DOHH2 (cell line): Measurements from ENCODE around the gene PXDC1.

Experiments used
- H3F3A ChIP-seq: fragments of 200-600 bp; sonication (generic), shearing (Covaris generic); 2 replicates; pipeline ENCODE4 v1.6.0; 2016; ENCODE audit warnings: antibody characterized with exemption, mild to moderate bottlenecking; ENCODE audit not compliant: control insufficient read depth, insufficient read depth
- H3K27ac ChIP-seq: fragments of 200-600 bp; sonication (generic); 2 replicates; pipeline ENCODE4 v1.5.1; 2014; ENCODE audit warnings: low read depth, mild to moderate bottlenecking, low read length, moderate library complexity
- H3K27me3 ChIP-seq: fragments of 200-600 bp; sonication (generic); 2 replicates; pipeline ENCODE4 v1.6.1; 2014; ENCODE audit warnings: mild to moderate bottlenecking, low read length, mixed read lengths; ENCODE audit not compliant: control insufficient read depth
- H3K36me3 ChIP-seq: fragments of 200-600 bp; sonication (generic); 2 replicates; pipeline ENCODE4 v1.6.1; 2014; ENCODE audit warnings: mild to moderate bottlenecking, low read length, moderate library complexity, mixed read lengths; ENCODE audit not compliant: control insufficient read depth
- H3K4me1 ChIP-seq: fragments of 200-600 bp; sonication (generic); 2 replicates; pipeline ENCODE4 v1.6.1; 2014; ENCODE audit warnings: mild to moderate bottlenecking, low read length, mixed read lengths; ENCODE audit not compliant: control insufficient read depth
- H3K4me2 ChIP-seq: fragments of 200-600 bp; sonication (generic); 2 replicates; pipeline ENCODE4 v1.6.0; 2014; ENCODE audit warnings: mild to moderate bottlenecking, low read length, moderate library complexity
- H3K4me3 ChIP-seq: fragments of 200-600 bp; sonication (generic); 2 replicates; pipeline ENCODE4 v1.5.1; 2014; ENCODE audit warnings: mild to moderate bottlenecking, low read length, mixed read lengths
- H3K79me2 ChIP-seq: fragments of 200-600 bp; sonication (generic); 2 replicates; pipeline ENCODE4 v1.6.1; 2014; ENCODE audit warnings: mild to moderate bottlenecking, low read length, mixed read lengths; ENCODE audit not compliant: control insufficient read depth
- H3K9me2 ChIP-seq: fragments of 200-600 bp; sonication (generic); replicated peaks from 2 replicates; pipeline ENCODE4 v1.6.1; 2014; ENCODE audit warnings: mild to moderate bottlenecking, low read length, mixed read lengths; ENCODE audit not compliant: control insufficient read depth
- H3K9me3 ChIP-seq: fragments of 200-600 bp; sonication (generic); 2 replicates; pipeline ENCODE4 v1.6.1; 2014; ENCODE audit warnings: antibody characterized with exemption, low read length, mixed read lengths; ENCODE audit not compliant: control insufficient read depth, insufficient read depth
- H4K20me1 ChIP-seq: fragments of 200-600 bp; sonication (generic); 2 replicates; pipeline ENCODE4 v1.6.0; 2014; ENCODE audit warnings: low read depth, mild to moderate bottlenecking, antibody characterized with exemption, low read length, moderate library complexity; ENCODE audit not compliant: control insufficient read depth, insufficient read depth
- CTCF ChIP-seq: fragments of 200-600 bp; sonication (generic); IDR thresholded peaks from one replicate; pipeline ENCODE4 v1.5.1; 2014; ENCODE audit warnings: antibody characterized with exemption, mild to moderate bottlenecking, low read depth, low read length; ENCODE audit not compliant: poor library complexity, severe bottlenecking
- EZH2phosphoT487 ChIP-seq: fragments of 200-600 bp; sonication (generic); IDR thresholded peaks from 2 replicates; pipeline ENCODE4 v1.6.1; 2017; ENCODE audit warnings: borderline replicate concordance, mild to moderate bottlenecking, antibody characterized with exemption, low read length, moderate library complexity, mixed read lengths

PXDC1 gene

DNA sequence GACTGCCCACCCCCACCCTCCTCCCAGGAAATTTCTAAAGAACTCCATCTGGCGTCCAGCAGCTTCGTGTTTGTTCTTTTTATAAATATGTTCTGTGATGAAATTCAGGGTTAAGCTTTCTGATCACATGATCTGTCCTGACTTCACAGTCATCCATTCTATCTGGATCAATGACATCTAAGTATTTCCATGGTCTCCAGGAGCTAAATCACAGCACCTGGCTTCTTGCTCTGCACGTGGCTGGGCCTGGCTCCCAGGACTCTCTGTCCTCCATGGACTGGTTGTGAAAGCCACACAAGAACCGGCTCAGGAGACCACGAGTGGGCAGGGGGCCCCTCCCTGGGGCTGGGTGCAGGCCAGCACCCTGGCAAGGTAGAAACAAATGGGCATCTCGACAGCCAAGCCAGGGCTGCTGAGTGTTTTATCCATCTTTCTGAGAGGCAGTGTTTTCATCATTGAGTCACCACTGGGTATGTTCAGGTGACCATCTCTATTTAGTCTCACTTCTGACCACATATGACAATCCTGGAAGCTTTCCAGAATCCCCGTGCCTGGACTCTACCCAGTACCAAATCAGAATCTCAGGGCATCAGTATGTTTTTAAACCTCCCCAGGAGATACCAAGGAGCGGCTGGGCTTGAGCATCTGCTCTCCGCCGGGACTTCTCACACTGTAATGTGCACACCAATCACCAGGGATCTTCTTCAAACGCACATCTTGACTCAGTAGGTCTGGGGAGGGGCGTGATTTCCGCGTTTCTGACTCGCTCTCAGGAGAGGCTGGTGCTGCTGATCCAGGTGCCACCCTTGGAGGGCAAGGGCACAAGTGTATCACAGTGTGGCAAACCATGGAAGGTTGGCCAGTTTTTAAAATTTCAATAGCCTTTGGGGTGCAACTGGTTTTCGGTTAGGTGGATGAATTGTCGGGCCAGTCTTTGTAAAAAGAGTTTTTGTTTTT, 31.6 kb upstream of the PXDC1 start:
- Histone ChIP-seq H3K79me2 (no peaks in the 10 kb centered on the region), H4K20me1 (no peaks in the 10 kb centered on the region), H3K4me2 (no peak overlapping the region), H3K9me3 (no peaks in the 10 kb centered on the region), H3K27ac (no peak overlapping the region), H3K36me3 (no peaks in the 10 kb centered on the region), H3K4me1 (no peaks in the 10 kb centered on the region), H3K9me2 (no peaks in the 10 kb centered on the region), H3K27me3 (no peaks in the 10 kb centered on the region), H3F3A (no peaks in the 10 kb centered on the region), H3K4me3 (no peak overlapping the region)
- no peak for TF ChIP-seq EZH2phosphoT487
- TF ChIP-seq CTCF = no peak

- H3K4me3 ChIP-seq = no peak overlapping the region
- no peaks in the 10 kb centered on the region for H3K79me2 ChIP-seq
- no peak for TF ChIP-seq CTCF
- no peak for TF ChIP-seq EZH2phosphoT487
Measured at GRCh38 chr6:3781504-3781903, 30.0 kb upstream of the PXDC1 start.

GRCh38 chr6:3779574-3779849, 28.0 kb upstream of the PXDC1 start:
- Histone ChIP-seq H3K36me3 (no peaks in the 10 kb centered on the region), H3K4me3 (no peak overlapping the region), H4K20me1 (no peaks in the 10 kb centered on the region), H3K27me3 (no peaks in the 10 kb centered on the region), H3K9me3 (no peaks in the 10 kb centered on the region), H3F3A (no peaks in the 10 kb centered on the region), H3K4me2 (no peak overlapping the region), H3K4me1 (no peaks in the 10 kb centered on the region), H3K9me2 (no peaks in the 10 kb centered on the region), H3K27ac (no peak overlapping the region), H3K79me2 (no peaks in the 10 kb centered on the region)
- TF ChIP-seq CTCF (no peak), EZH2phosphoT487 (no peak)

More at GRCh38 chr6:3781504-3781903, 30.0 kb upstream of the PXDC1 start:
- Histone ChIP-seq H3K27me3 (no peaks in the 10 kb centered on the region), H3F3A (no peaks in the 10 kb centered on the region), H3K4me1 (no peaks in the 10 kb centered on the region), H4K20me1 (no peaks in the 10 kb centered on the region), H3K36me3 (no peaks in the 10 kb centered on the region), H3K27ac (no peak overlapping the region), H3K9me3 (no peaks in the 10 kb centered on the region), H3K4me2 (no peak overlapping the region), H3K9me2 (no peaks in the 10 kb centered on the region)
